HepG2 (cell line): ENCODE measurements around the gene SLC29A2.

ENCODE experiments used
- CEBPB ChIP-seq: IDR thresholded peaks from 2 replicates; pipeline ENCODE4 v1.6.1; 2011; ENCODE audit warnings: low read depth, low read length, improper control_type of control experiment, borderline replicate concordance
- DMAP1 ChIP-seq: IDR thresholded peaks from 2 replicates; pipeline ENCODE4 v1.6.1; 2016
- GABPA ChIP-seq, 2 experiments: IDR thresholded peaks; 2 replicates each; pipeline ENCODE4 v1.6.1; 2011 to 2016; ENCODE audit warnings: low read depth in 2 of 2, low read length in 1 of 2, missing biosample characterization in 1 of 2, missing genetic modification characterization in 1 of 2
- HNF4A ChIP-seq: sonication (generic); formaldehyde crosslinking; IDR thresholded peaks from 2 replicates; pipeline ENCODE4 v1.4.0; 2020; ENCODE audit warnings: missing genetic modification reagents
- NCOA1 ChIP-seq: sonication (generic); formaldehyde crosslinking; IDR thresholded peaks from 2 replicates; pipeline ENCODE4 v1.9.0; 2021; ENCODE audit warnings: missing genetic modification reagents
- RFX1 ChIP-seq: fragments of 450-650 bp; IDR thresholded peaks from 2 replicates; pipeline ENCODE4 v1.6.1; 2017
- ZNF101 ChIP-seq: sonication (generic); formaldehyde crosslinking; IDR thresholded peaks from 2 replicates; pipeline ENCODE4 v1.4.0; 2020; ENCODE audit warnings: mild to moderate bottlenecking, low read depth, missing genetic modification reagents, borderline replicate concordance
- TF ChIP-seq, protein P1 (sequence below): IDR thresholded peaks from 2 replicates; pipeline ENCODE4 v1.6.1; 2016; ENCODE audit warnings: missing compliant biosample characterization, missing genetic modification reagents, borderline replicate concordance

GRCh38 chr11:66339162-66339675 is 32.3 kb downstream of the SLC29A2 start:
- TF ChIP-seq GABPA (IDR thresholded peaks at IDR 0.05; ENCODE audit: low read depth, low read length) (no peak), GABPA (CRISPR knock-in tag; IDR thresholded peaks at IDR 0.05; ENCODE audit: low read depth) (no peak), CEBPB (no peak), HNF4A (no peak), NCOA1 (CRISPR knock-in tag) (no peak), RFX1 (no peak), ZNF101 (CRISPR knock-in tag) (no peak), DMAP1 (CRISPR knock-in tag) (no peak)
- TF ChIP-seq, protein P1, sequence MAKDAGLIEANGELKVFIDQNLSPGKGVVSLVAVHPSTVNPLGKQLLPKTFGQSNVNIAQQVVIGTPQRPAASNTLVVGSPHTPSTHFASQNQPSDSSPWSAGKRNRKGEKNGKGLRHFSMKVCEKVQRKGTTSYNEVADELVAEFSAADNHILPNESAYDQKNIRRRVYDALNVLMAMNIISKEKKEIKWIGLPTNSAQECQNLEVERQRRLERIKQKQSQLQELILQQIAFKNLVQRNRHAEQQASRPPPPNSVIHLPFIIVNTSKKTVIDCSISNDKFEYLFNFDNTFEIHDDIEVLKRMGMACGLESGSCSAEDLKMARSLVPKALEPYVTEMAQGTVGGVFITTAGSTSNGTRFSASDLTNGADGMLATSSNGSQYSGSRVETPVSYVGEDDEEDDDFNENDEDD = no peak
